Erythroblast (primary cell): ENCODE measurements around the gene ATP6V1B1.

ENCODE experiments used
- DNase-seq, 2 experiments: peaks; one replicate each; lab custom pipeline; 2025; lab: John Stamatoyannopoulos, UW
- GATA1 ChIP-seq: IDR thresholded peaks from 2 replicates; pipeline ENCODE4 v1.6.1; 2011; ENCODE audit warnings: low read depth, mild to moderate bottlenecking, control low read depth, low read length, moderate library complexity
- POLR2A ChIP-seq: IDR thresholded peaks from 2 replicates; pipeline ENCODE4 v1.6.1; 2011; ENCODE audit warnings: mild to moderate bottlenecking, low read length

The ATP6V1B1 gene

DNA sequence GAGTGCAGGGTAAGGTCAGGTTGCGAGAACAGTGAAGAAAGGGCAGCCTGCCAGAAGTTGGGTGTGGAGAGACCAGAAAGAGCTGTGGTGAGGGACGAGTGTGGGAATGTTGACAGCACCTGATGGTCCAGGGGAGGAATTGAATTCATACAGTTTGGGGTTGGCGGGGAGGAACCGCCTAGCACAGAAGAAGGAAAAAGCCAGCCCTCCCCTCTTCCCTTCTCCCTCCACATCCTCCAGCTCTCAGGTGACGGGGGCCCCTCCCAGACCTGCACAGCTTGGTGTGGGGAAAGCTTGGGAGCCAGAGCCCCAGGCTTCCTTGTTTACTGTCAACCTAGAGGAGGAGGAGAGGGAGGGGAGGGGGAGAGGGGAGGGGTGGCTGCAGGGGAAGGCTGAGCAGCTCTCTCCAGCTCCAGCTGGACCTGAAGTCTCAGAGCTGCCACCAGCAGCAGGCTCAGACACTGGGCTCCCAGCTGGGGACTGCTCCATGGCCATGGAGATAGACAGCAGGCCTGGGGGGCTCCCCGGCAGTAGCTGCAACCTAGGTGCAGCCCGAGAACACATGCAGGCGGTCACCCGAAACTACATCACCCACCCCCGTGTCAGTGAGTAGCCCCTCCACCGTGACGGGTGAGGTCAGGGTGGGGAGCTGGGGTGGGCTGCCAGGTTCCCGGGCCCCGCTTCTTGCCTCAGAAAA, at the start of gene ATP6V1B1:
Gene ATP6V1B1 (plus strand): TSS at position 433 of the 697 bp plus-strand sequence. CDS start 55 bp downstream, at position 488.
- DNase-seq: no peak

DNA sequence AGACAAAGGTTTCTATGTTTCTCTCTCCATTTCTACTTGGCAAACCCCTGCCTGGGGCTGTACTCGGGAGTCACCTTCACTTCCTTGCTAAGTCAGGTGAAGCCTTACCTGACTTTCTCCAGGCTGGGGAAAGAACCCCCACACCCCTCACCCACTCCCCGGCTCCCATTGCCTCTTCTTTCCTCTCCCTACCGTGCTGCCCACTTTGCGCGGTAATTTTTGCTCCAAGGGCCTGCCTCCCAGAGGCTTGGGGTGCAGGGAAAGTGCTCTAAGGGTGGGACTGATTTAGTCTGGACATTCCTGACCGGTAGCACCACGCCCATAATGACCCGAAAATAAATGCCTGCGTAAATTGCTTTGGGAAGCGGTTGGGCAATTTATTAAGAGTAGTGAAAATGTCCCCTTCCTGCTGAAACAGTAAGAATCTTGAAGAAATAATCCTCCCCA, 49.1 kb upstream of the ATP6V1B1 start:
- no peak for DNase-seq
- no peak for TF ChIP-seq POLR2A
- TF ChIP-seq GATA1: no peak

More for the DNA sequence above, at the start of gene ATP6V1B1:
- TF ChIP-seq POLR2A: no peak

DNA sequence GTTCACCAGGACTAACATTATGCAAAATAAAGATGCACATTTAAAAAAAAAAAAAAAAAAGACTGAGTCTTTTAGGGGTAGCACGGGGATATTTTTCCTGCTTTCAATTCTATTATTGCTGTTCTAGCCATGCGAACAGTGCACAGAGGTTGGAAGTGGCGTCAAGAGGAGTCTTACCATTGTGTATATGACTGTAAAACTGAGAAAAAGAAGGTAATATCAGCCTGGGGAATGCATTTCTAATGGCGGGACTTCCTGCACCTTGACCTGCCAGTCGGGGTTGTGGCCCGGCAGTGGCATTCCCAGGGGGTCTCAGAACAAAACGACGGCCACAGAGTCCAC, 48.5 kb upstream of the ATP6V1B1 start:
- TF ChIP-seq POLR2A (no peak), GATA1 (no peak)
- no peak for DNase-seq

DNA sequence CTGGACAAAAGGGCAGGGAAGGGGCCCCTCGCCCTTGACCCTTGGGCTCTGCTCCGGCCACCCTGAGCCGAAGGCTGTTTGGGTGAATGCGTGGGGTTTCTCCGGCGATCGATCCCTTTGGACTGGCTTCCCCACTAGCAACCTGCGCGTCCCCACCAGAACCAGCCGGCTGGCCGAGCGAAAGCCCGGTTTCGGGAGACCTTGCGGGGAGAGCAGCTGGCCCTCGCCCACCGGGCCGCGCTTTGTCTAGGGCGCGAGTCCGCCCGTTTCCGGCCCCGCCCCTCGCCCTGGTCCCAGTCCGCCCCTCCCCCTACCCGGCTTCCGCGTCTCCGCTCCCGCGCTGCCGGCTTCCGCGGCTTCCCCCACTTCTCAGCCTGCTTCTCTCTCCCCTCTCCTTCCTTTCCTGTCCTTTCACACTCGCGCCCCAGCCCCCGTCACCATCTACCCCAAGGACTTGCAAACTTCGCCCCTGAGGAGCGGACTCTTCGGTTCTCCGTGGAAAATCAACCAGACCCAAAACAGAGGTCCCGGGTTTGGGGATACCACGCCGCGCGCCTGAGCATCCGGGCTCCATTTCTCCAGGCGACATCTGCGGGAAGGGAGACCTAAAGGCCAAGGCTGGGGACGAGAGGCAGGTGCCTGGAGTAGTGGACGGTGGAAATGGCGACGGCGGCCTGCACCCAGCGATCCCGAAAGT, 48.0 kb upstream of the ATP6V1B1 start:
- peak; percentile 41 to 58 for DNase-seq

DNA sequence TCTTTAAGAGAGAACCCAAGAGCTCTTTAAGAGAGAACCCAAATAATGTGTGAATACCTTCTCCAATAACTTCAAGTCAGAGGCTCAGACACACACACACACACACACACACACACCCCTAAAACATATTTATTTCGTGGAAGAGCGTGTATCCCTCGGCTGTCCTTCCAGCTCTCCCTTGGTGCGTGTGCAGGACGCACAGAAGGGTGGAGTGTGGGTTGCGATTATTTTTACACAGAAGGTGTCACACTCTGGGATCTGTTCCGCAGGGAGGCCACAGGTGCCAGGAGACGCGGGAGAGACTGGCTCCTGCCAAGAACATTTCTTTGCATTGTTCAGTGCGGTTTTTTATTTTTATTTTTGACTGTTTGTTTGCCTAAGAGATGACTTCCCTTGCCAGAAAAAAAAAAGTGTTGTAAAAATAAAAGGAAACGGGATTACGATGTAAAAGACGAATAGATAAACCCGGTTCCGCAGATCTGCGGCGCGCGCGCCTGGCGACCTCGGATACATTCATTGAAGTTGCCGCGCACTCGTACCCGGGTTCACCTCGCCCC, 47.3 kb upstream of the ATP6V1B1 start:
- no peak for TF ChIP-seq POLR2A
- DNase-seq: peak in 1 of 2 experiments; percentile 25

More for the DNA sequence above, 48.0 kb upstream of the ATP6V1B1 start:
- no peak for TF ChIP-seq POLR2A
- TF ChIP-seq GATA1: no peak

DNA sequence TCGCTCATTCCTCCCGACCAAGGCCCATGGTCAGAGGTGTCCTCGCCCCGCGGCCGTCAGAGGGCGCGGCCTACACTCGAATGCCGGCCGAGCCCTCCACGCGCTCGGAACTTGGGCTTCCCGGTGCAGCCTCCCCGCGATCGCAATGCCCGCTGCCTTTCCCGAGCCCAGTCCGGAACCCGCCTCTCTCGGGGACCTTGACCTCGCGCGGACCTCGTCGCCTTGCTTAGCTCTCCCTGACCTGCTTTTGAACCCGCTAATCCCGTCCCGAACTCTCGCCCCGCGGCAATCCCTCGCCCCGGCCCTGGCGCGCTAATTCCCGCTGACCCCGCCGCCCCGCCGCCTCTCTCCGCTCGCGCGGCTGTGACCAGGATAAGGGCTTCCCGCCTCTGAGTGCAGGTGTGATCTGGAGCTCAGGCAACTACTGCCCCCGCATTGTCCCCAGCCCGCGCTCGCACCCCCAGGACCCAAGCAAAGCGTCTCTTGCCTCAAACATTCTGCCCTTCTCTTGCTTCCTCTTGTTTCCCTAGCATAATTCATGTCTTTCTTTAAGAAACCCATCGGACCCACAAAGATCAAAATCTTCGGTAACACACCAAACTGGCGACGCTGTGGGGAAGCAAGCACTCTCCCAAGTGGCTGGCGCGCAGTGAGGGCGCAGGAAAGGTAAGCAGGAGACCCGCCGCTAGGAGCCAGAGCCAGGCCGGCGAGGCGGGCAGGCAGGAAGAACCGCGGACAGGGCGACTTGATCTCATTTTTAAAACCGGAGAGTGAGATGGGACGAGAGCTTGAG, 46.6 kb upstream of the ATP6V1B1 start:
- no peak for TF ChIP-seq GATA1
- no peak for TF ChIP-seq POLR2A
- no peak for DNase-seq

DNA sequence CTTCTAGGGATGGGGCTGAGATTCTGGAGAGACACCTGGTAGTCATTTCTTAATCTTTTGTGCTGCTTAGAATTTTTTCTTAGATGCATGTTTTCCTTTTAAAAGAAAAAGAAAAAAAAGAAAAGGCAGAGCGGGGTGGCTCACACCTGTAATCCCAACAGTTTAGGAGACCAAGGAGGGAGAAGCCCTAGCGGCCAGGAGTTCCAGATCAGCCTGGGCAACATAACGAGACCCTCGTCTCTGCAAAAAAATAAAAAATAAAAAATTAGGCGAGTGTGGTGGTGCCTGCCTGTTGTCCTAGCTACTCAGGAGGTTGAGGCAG, 46.0 kb upstream of the ATP6V1B1 start:
- no peak for DNase-seq
- TF ChIP-seq POLR2A (no peak), GATA1 (no peak)

DNA sequence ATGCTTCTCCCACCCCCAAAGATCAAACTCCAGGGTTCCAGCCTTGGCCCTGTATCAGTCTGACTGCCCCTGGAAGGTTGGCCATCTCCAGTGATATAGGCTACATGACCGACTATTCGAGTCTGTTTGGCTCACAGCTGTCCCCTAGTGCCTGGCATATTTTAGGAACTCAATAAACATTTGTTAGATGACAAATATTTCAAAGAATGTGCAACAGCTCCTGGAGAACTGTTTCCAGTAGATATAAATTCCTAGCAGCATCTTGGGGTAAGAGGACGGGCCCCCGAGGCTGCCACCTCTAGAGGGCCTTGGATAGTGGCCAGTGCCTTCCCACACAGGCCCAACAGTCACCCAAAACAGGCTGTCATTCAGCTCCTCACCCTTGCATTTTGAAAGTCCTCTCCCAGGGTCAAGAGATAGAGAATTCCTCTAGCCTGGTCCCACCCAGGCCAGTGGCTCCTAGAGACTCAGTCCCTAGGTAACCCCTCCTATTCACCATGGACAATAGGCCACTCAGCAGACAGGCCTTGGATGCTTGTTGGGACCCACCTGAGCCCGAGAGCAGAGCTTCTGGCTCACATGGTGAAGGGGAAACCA, 45.1 kb upstream of the ATP6V1B1 start:
- TF ChIP-seq GATA1: no peak
- no peak for DNase-seq

DNA sequence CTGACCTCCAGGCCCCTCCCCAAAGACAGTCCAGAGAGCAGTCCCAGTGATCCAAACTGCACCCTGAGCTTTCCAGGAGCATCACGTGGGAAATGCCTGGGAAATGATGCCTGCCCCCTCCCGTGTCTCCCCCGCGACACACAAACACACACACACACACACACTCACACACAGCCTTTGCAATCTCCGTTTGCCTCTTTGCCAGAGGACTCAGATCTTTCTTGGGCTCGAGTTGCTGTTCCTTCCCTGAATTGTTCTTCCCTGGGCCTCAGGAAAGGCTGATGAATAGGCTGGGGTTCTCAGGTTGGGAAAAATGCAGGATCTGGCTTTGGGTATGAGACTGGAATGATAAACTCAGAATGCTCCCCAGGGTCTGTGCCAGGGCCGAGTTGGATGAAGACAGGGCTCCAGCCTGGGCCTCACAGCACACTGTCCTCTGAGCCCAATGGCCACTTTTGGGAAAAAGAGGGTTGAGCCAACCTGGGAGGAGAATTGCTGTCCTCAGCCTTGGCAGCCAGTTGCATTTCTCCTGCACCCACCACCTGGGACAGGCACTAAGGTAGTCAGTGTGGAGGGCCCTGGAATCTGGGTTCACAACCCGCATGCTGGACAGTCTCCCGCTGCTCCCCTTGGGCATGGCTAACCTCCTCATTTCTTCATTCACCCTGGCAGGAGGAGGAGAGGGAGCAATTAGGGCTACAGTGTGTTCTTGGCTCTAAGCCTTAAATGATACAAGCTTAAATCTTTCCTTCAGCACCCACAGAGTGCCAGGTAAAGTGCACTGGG, 43.9 kb upstream of the ATP6V1B1 start:
- DNase-seq: no peak
- no peak for TF ChIP-seq POLR2A
- TF ChIP-seq GATA1: no peak

DNA sequence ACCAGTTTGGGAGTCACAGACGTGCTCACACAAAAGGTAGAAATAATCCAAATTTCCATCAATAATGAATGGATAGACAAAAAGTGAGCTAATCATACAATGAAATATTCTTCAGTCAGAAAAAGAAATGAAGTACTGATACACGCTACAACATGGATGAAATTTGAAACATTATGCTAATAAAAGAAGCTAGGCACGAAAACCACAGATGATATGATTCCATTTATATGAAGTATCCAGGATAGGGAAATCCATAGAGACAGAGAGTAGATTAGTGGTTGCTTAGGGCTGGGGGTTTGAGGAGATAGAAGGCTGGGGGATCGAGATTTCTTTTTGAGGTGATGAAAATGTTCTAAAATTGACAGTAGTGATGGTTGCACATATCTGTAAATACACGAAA, 43.0 kb upstream of the ATP6V1B1 start:
- no peak for TF ChIP-seq GATA1
- no peak for TF ChIP-seq POLR2A
- DNase-seq: no peak

DNA sequence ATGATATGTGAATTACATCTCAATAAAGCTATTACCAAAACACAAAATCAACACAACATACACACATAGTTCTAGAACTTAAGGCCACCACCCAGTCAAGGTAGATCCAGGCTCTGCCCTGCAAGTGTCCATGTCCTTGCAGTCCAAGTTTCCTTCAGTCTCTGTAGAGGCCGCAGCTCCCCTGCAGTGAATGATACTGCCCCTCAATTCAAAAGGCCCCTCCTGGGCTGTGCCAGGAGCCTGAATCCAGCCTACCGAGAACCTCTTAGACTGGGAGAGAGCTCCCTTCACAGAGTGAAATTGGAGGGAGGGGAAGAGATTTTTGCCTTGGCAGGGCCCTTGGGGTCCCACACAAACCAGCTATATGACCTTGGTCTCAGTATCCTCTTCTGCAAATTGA, 42.5 kb upstream of the ATP6V1B1 start:
- no peak for DNase-seq

DNA sequence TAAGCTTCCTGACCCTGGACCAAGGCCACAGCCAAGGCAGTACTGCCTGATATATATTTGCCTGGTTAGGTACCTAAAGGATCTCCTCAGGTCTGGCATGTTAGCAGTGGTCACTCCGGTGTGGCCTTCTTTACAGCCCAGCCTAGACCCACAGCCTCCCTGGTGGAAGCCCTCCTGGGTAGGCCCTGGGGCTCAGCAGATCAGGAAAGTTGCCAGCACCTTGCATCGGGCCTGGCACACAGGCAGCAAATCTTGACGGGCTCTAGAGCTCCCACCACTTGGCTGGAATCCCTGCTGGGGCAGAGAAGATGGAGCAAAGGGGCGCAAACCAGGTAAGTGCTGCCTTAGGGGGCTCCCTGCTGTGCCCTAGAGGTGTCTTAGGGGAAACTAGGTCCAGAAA, 40.9 kb upstream of the ATP6V1B1 start:
- TF ChIP-seq GATA1 (no peak), POLR2A (no peak)
- no peak for DNase-seq

More for the DNA sequence above, 42.5 kb upstream of the ATP6V1B1 start:
- TF ChIP-seq POLR2A (no peak), GATA1 (no peak)

DNA sequence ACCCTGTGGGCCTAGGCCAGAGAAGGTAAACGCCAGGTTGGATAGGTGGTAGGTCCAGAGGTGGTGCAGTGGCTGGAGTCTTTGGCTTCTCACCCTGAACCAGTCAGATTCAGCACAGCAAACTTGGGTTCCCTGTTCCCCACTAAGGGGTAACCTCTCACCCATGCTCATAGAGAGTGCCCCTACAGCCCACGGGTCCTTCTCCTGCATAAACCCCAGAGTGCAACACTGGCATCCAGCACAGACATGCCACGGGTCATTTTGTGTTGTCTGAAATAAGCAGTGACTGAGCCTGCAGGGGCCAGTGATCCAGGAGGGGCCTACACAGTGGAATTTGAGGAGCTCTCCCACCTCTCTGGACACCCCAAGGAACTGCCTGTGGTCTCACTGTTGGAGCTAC, 40.5 kb upstream of the ATP6V1B1 start:
- TF ChIP-seq POLR2A: no peak
- no peak for TF ChIP-seq GATA1
- no peak for DNase-seq
